IMR-90 (cell line): ENCODE data around the gene PPP1R9A. TPM values are rescaled to one million over a fixed set of nuclear protein-coding genes. Genes with fewer than 3 reads are reported as not detected.

Source experiments
- ATAC-seq: fragments of 200-7000 bp; cut with Tn5 transposase; 2 replicates; pipeline ENCODE4 v1.9.1; 2020; ENCODE audit warnings: low read depth, mild to moderate bottlenecking, moderate library complexity
- BruUV-seq: library from RNA; stranded (reverse); fragments of 400-500 nt; replicated peaks from 2 replicates; lab custom pipeline; 2021; lab: Mats Ljungman, UMichigan
- CTCF ChIA-PET: fragments of 300-600 bp; formaldehyde crosslinking; extraction: SDS; loops from one replicate; lab custom pipeline; 2021; ENCODE audit warnings: antibody characterized with exemption; lab: Yijun Ruan, JAX
- POLR2A ChIA-PET: fragments of 300-600 bp; sonication (Branson Sonifier 250); formaldehyde crosslinking; loops from one replicate; lab custom pipeline; 2022; ENCODE audit warnings: antibody characterized with exemption; ENCODE audit not compliant: unreplicated experiment; lab: Charles Lee
- DNase-seq: peaks from one replicate; pipeline ENCODE4 v3.0.0; 2013
- H2AFZ ChIP-seq: replicated peaks from 2 replicates; pipeline ENCODE3; 2013; ENCODE audit warnings: low read length, mild to moderate bottlenecking; ENCODE audit not compliant: poor library complexity
- H2AK5ac ChIP-seq: 2 replicates; pipeline ENCODE4 v1.6.1; 2013; ENCODE audit warnings: low read depth, low read length, inconsistent platforms
- H2AK9ac ChIP-seq: replicated peaks from 2 replicates; pipeline ENCODE3; 2013; ENCODE audit warnings: mild to moderate bottlenecking, low read depth, low read length, moderate library complexity; ENCODE audit not compliant: poor library complexity
- H2BK120ac ChIP-seq: 2 replicates; pipeline ENCODE4 v1.6.1; 2013; ENCODE audit warnings: low read depth, low read length, inconsistent platforms
- H2BK15ac ChIP-seq: 3 replicates; pipeline ENCODE4 v1.6.1; 2013; ENCODE audit warnings: low read depth, low read length, inconsistent platforms
- H2BK20ac ChIP-seq: 2 replicates; pipeline ENCODE4 v1.6.1; 2013; ENCODE audit warnings: low read depth, mild to moderate bottlenecking, inconsistent platforms, low read length, moderate library complexity
- H2BK5ac ChIP-seq: 2 replicates; pipeline ENCODE4 v1.6.1; 2013; ENCODE audit warnings: mild to moderate bottlenecking, low read depth, low read length, inconsistent platforms; ENCODE audit not compliant: poor library complexity, severe bottlenecking
- H3K14ac ChIP-seq: replicated peaks from 2 replicates; pipeline ENCODE4 v1.6.1; 2013; ENCODE audit warnings: low read depth, low read length, inconsistent platforms
- H3K18ac ChIP-seq: 2 replicates; pipeline ENCODE4 v1.6.1; 2013; ENCODE audit warnings: low read depth, low read length, control low read depth
- H3K23ac ChIP-seq: 2 replicates; pipeline ENCODE4 v1.6.1; 2013; ENCODE audit warnings: low read depth, low read length, inconsistent platforms
- H3K27ac ChIP-seq: 2 replicates; pipeline ENCODE4 v1.5.1; 2013; ENCODE audit warnings: mild to moderate bottlenecking, control low read depth, low read length; ENCODE audit not compliant: insufficient read depth
- H3K27me3 ChIP-seq: 2 replicates; pipeline ENCODE4 v1.6.1; 2013; ENCODE audit warnings: low read length; ENCODE audit not compliant: control insufficient read depth, insufficient read depth
- H3K36me3 ChIP-seq: 2 replicates; pipeline ENCODE4 v1.6.1; 2013; ENCODE audit warnings: low read length, mixed read lengths; ENCODE audit not compliant: control insufficient read depth, insufficient read depth
- H3K4ac ChIP-seq: 2 replicates; pipeline ENCODE4 v1.6.1; 2013; ENCODE audit warnings: low read depth, low read length, inconsistent platforms
- H3K4me1 ChIP-seq: 2 replicates; pipeline ENCODE4 v1.6.1; 2013; ENCODE audit warnings: low read length, mixed read lengths; ENCODE audit not compliant: control insufficient read depth, insufficient read depth
- H3K4me2 ChIP-seq: 2 replicates; pipeline ENCODE4 v1.6.1; 2013; ENCODE audit warnings: low read depth, mild to moderate bottlenecking, control low read depth, low read length, moderate library complexity
- H3K4me3 ChIP-seq: 2 replicates; pipeline ENCODE4 v1.5.1; 2013; ENCODE audit warnings: low read depth, mild to moderate bottlenecking, control low read depth, low read length, moderate library complexity; ENCODE audit not compliant: insufficient read depth
- H3K56ac ChIP-seq: 2 replicates; pipeline ENCODE4 v1.6.1; 2013; ENCODE audit warnings: low read length, inconsistent platforms; ENCODE audit not compliant: insufficient read depth; ENCODE audit errors: extremely low read depth
- H3K79me1 ChIP-seq, 2 experiments: 2 replicates each; pipeline ENCODE4 v1.6.1; 2013; ENCODE audit warnings: low read length in 2 of 2, inconsistent platforms in 1 of 2, low read depth in 1 of 2
- H3K9ac ChIP-seq: 2 replicates; pipeline ENCODE4 v1.6.1; 2013; ENCODE audit warnings: low read depth, low read length, control low read depth
- H3K9me1 ChIP-seq: 2 replicates; pipeline ENCODE4 v1.6.1; 2013; ENCODE audit warnings: low read length, inconsistent platforms; ENCODE audit not compliant: insufficient read depth
- H3K9me3 ChIP-seq: 2 replicates; pipeline ENCODE4 v1.6.1; 2013; ENCODE audit warnings: low read length; ENCODE audit not compliant: control insufficient read depth, insufficient read depth
- H4K20me1 ChIP-seq: 2 replicates; pipeline ENCODE4 v1.6.1; 2013; ENCODE audit warnings: low read length, inconsistent platforms; ENCODE audit not compliant: insufficient read depth
- H4K5ac ChIP-seq: 2 replicates; pipeline ENCODE4 v1.6.1; 2013; ENCODE audit warnings: mild to moderate bottlenecking, low read depth, low read length, control low read depth
- H4K8ac ChIP-seq, 2 experiments: 2 replicates each; pipeline ENCODE4 v1.6.1; 2013; ENCODE audit warnings: low read depth in 2 of 2, low read length in 2 of 2, control low read depth in 1 of 2, inconsistent platforms in 1 of 2
- H4K91ac ChIP-seq: 2 replicates; pipeline ENCODE4 v1.6.1; 2013; ENCODE audit warnings: low read depth, low read length, inconsistent platforms; ENCODE audit not compliant: insufficient read depth
- BHLHE40 ChIP-seq: fragments of 150-350 bp; IDR thresholded peaks from 2 replicates; pipeline ENCODE4 v1.6.1; 2016; ENCODE audit warnings: mild to moderate bottlenecking, low read depth, low read length
- CEBPB ChIP-seq: IDR thresholded peaks from 2 replicates; pipeline ENCODE4 v1.6.1; 2012; ENCODE audit warnings: low read depth, low read length, improper control_type of control experiment
- CHD1 ChIP-seq: IDR thresholded peaks from 2 replicates; pipeline ENCODE4 v1.6.1; 2012; ENCODE audit warnings: low read depth, low read length, improper control_type of control experiment
- MAZ ChIP-seq: IDR thresholded peaks from 2 replicates; pipeline ENCODE4 v1.6.1; 2012; ENCODE audit warnings: low read depth, mild to moderate bottlenecking, low read length, improper control_type of control experiment, moderate library complexity, borderline replicate concordance
- NFE2L2 ChIP-seq: fragments of 150-350 bp; IDR thresholded peaks from 2 replicates; pipeline ENCODE4 v1.6.1; 2016; ENCODE audit warnings: low read depth, mild to moderate bottlenecking, low read length
- RAD21 ChIP-seq: IDR thresholded peaks from 2 replicates; pipeline ENCODE4 v1.6.1; 2012; ENCODE audit warnings: low read length, improper control_type of control experiment
- SMC3 ChIP-seq: fragments of 150-350 bp; IDR thresholded peaks from 2 replicates; pipeline ENCODE4 v1.6.1; 2016; ENCODE audit warnings: low read depth, mild to moderate bottlenecking, antibody characterized with exemption, low read length, moderate library complexity
- WGBS, 2 experiments: methylation state at CpG; one replicate each; pipeline versions ENCODE4 v1.1.5 to v1.1.7; 2013; ENCODE audit warnings: missing lambda C conversion rate in 2 of 2; ENCODE audit not compliant: insufficient read length in 1 of 2; ENCODE audit errors: extremely low coverage in 2 of 2; 5-methylcytosine and 5-hydroxymethylcytosine counted together
- dilution Hi-C: fragments of 300-500 bp; cut with HindIII; formaldehyde crosslinking; loops from one replicate; pipeline ENCODE4 v1.14.3; 2018; ENCODE audit warnings: low sequenced_read_pairs; ENCODE audit not compliant: unreplicated experiment
- in situ Hi-C: fragments of 300-500 bp; cut with MboI; formaldehyde crosslinking; loops from 3 replicates; pipeline ENCODE4 v1.14.3; 2019; ENCODE audit warnings: low sequenced_read_pairs, inconsistent platforms, mixed read lengths
- intact Hi-C: fragments of 100-400 bp; cut with micrococcal nuclease; formaldehyde crosslinking; loops from 2 replicates; pipeline ENCODE4 v1.10.0; 2022
- polyA plus RNA-seq, 3 experiments: library from polyadenylated mRNA; depleted of rRNA; stranded (reverse); fragments of >200 nt; gene quantifications; 2 replicates each; pipeline ENCODE4 v1.2.3, GENCODE V29; 2012; ENCODE audit warnings: low replicate concordance in 1 of 3
- total RNA-seq: library from RNA; depleted of rRNA; stranded (reverse); fragments of >200 nt; gene quantifications from 2 replicates; pipeline ENCODE4 v1.2.3, GENCODE V29; 2012
- TF ChIP-seq, protein P1 (sequence below): fragments of 150-350 bp; IDR thresholded peaks from 2 replicates; pipeline ENCODE4 v1.6.1; 2017; ENCODE audit warnings: mild to moderate bottlenecking, antibody characterized with exemption, low read length, low read depth
- TF ChIP-seq, protein P2 (sequence below): conservative IDR thresholded peaks from 2 replicates; pipeline ENCODE4 v1.5.1; 2012; ENCODE audit warnings: mild to moderate bottlenecking, low read depth, low read length, improper control_type of control experiment

The PPP1R9A gene
- total and polyA plus RNA-seq, 2 of the 4 experiments (the other 2 are of a cell fraction): not detected

DNA sequence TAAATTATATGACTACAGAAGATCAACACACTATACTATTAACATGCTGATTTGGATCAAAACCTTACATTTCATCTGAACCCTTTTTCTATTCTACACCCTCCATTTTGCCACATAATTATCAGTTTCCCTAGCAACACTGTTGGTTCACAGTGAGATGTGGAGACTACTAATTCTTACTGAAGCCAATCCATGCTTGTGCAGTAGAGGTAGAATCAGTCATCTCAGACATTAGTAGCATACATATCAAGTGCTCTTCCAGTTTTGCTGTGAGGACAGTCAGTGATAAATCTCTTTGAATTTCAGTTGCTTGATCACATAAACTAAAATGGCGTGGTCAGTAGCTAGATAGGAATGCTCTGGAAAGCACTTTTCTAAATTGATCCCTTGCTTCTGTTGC is 346.6 kb downstream of the PPP1R9A start:
- Histone ChIP-seq H3K36me3 (no peaks in the 10 kb centered on the region), H2BK120ac (no peak overlapping the region), H3K18ac (no peak overlapping the region), H3K27me3 (peaks cover 2% of the 10 kb centered on the region; the same call in 1 of the 2 replicates), H3K23ac (no peak overlapping the region), H3K79me1 (no peaks in the 10 kb centered on the region), H3K9ac (no peak overlapping the region), H4K20me1 (no peaks in the 10 kb centered on the region), H2AK5ac (no peak overlapping the region), H4K91ac (no peak overlapping the region), H3K4me1 (no peaks in the 10 kb centered on the region), H2AFZ (no peak overlapping the region), H2AK9ac (no peak overlapping the region), H3K4ac (no peak overlapping the region), H3K27ac (no peak overlapping the region), H2BK15ac (no peak overlapping the region), H4K8ac (no peak overlapping the region), H2BK20ac (no peak overlapping the region), H4K5ac (no peak overlapping the region), H3K4me2 (no peak overlapping the region), H2BK5ac (no peak overlapping the region), H3K56ac (no peak overlapping the region), H3K4me3 (no peak overlapping the region), H3K14ac (no peak overlapping the region), H3K9me3 (no peaks in the 10 kb centered on the region), H3K9me1 (no peaks in the 10 kb centered on the region)
- no TSS peak for BruUV-seq
- dilution Hi-C loops (no loop called here), in situ Hi-C loops (no loop called here), intact Hi-C loops (no loop called here)
- DNase-seq (no peak), ATAC-seq (no peak)
- WGBS, 2 experiments: no CpG with 5 or more reads among the region's 1 CpG
- ChIA-PET POLR2A (no interaction called here), CTCF (no interaction called here)
- TF ChIP-seq CEBPB: no peak
- TF ChIP-seq, protein P1, sequence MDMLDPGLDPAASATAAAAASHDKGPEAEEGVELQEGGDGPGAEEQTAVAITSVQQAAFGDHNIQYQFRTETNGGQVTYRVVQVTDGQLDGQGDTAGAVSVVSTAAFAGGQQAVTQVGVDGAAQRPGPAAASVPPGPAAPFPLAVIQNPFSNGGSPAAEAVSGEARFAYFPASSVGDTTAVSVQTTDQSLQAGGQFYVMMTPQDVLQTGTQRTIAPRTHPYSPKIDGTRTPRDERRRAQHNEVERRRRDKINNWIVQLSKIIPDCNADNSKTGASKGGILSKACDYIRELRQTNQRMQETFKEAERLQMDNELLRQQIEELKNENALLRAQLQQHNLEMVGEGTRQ: no peak
- no peak for TF ChIP-seq BHLHE40
- TF ChIP-seq, protein P2, sequence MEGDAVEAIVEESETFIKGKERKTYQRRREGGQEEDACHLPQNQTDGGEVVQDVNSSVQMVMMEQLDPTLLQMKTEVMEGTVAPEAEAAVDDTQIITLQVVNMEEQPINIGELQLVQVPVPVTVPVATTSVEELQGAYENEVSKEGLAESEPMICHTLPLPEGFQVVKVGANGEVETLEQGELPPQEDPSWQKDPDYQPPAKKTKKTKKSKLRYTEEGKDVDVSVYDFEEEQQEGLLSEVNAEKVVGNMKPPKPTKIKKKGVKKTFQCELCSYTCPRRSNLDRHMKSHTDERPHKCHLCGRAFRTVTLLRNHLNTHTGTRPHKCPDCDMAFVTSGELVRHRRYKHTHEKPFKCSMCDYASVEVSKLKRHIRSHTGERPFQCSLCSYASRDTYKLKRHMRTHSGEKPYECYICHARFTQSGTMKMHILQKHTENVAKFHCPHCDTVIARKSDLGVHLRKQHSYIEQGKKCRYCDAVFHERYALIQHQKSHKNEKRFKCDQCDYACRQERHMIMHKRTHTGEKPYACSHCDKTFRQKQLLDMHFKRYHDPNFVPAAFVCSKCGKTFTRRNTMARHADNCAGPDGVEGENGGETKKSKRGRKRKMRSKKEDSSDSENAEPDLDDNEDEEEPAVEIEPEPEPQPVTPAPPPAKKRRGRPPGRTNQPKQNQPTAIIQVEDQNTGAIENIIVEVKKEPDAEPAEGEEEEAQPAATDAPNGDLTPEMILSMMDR: no peak
- TF ChIP-seq CHD1: no peak
- TF ChIP-seq RAD21: no peak
- TF ChIP-seq SMC3: no peak
- TF ChIP-seq NFE2L2: no peak
- no peak for TF ChIP-seq MAZ
